ENCODE data around the gene MTLN.
"Not testable (repeated sequence)": the region's sequence is repeated elsewhere in the genome, so short reads cannot be mapped to it uniquely, and the experiment has no call there.

MTLN gene

DNA sequence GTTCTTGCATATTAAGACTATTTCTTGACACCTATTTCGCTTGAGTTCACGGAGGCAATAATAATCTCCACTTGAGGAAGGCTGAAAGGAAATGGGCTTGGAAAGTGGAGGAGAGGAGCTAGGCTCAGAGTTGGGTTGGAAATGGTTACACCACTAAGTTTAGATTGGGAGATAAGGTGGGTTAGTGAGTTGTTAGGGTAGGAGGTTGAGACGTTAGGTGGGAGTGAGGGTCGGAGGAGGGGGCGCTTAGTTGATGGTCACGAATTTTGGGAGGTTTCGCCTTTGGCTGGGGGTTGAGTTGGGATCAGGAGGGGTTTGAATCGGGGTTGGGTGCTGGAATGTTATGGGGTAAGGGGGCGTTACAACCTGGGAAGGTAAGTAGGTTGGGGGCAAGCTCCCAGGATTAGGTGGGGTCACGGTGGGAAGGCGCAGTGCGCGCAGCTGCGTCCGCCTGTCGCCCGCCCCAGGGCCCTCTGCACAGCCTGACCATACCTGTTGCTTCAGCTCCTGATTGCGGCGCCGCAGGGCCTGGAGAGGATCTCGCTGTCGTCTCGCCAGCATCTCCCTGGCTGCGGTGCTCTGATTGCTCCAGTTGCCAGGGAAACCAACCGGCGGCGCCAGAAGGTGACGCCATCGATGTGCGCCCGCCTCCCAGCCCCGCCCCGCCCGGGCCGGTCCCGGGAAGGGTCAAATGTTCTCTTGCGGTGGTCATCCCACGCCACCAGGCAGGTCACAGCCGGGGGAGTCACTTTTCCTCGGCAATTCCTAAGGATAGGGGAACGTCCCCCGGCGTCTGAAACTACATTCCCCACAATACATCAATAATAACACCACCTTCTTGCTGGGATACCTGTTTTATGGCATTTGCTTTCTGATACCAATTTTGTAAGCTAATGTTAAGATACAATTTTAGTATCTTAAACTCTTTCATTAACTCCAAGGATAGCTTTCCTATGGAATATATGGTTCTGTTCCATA lies 7.7 kb downstream of the MTLN start, which contains the start of gene NPHP1:
Gene NPHP1, minus strand, starts transcription at position 606 of the 978 bp plus-strand sequence. Its CDS starts 45 bp downstream, at position 561.
- peak; percentile 69 to 77 for DNase-seq (ENCODE audit: low read depth in 1 of 2, low spot score in 1 of 2)

DNA sequence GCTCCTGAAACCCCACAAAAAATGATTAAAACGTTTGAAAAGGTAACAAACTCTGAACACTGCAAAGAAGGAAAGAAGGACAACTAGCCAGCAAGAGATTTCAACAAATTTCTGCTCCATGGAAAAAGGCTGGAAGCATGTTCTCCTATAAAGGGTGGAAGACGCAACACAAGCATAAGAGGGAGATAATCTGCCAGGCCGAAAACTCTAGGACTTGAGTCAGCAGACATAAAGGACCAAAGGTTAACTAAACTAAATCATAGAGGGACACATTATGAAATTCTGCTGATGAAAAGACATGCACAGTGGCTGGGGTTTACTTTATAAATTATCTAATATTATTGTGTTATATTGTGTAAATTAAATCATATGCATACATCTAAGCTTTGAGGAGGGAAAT lies 14.3 kb downstream of the MTLN start:
- DNase-seq (ENCODE audit: low read depth in 1 of 2, low spot score in 1 of 2) = no peak

- no peak for DNase-seq (ENCODE audit: low read depth in 1 of 2, low spot score in 1 of 2)
These were observed 14.9 kb downstream of the MTLN start for GRCh38 chr2:110197452-110197851.

- not testable (repeated sequence) for DNase-seq (ENCODE audit: low read depth in 1 of 2, low spot score in 1 of 2)
These were observed 22.2 kb downstream of the MTLN start for GRCh38 chr2:110190169-110190568.

GRCh38 chr2:110182449-110182848 lies 29.9 kb downstream of the MTLN start:
- no peak for DNase-seq (ENCODE audit: low read depth in 1 of 2, low spot score in 1 of 2)

DNA sequence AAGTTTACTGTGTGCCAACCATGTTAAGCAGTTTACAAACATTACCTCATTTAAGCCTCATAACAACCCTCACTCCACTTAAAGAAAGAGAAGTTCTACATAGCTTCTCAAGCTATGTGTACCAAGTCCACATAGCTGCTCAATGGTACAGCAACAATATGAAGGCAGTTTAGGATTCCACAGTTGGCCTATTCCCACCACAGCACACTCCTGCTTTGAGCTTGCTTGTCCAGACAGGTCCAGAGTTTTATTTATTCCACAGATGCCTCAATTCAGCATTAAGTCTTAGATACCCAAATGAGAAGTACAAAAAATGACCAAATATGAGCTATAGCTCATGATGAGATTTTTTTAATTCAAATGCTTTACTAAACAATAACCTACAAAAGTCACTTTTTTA lies 32.3 kb downstream of the MTLN start:
- DNase-seq (ENCODE audit: low read depth in 1 of 2, low spot score in 1 of 2) = no peak

DNA sequence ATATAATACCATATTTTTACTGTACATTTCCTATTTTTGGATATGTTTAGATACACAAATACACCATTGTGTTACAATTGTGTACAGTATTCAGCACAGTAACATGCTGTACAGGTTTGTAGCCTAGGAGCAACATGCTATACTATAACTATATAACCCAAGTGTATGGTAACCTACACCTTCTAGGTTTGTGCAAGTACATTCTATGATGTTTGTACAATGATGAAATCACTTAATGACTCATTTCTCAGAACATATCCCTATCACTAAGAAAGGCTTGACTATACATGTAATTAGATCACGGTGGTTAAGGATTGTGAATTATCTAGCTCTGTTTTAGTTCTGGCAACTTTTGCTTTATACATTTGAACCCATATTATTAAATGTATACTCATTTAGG lies 38.8 kb downstream of the MTLN start:
- DNase-seq (ENCODE audit: low read depth in 1 of 2, low spot score in 1 of 2) = no peak

GRCh38 chr2:110172506-110172905 lies 39.8 kb downstream of the MTLN start:
- DNase-seq (ENCODE audit: low read depth in 1 of 2, low spot score in 1 of 2) = no peak

DNA sequence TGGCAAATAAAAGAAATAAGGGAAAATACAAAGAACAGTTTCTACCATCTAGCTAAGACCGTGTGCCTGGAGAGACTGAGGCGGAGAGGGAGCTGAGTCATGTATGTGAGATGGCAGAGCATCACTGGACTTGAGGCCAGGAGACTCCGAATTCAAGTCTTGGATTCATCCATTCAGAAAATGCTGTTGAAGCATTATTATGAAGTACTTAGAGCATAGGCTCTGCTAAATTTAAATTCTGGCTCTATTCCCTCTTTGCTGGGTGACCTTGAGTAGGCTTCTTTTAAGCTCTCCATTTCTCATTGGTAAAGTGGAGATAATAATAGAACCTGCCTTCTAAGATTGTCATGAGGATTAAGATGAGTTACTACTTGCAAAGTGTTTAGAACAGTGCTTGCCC lies 42.2 kb downstream of the MTLN start:
- DNase-seq (ENCODE audit: low read depth in 1 of 2, low spot score in 1 of 2) = no peak

DNA sequence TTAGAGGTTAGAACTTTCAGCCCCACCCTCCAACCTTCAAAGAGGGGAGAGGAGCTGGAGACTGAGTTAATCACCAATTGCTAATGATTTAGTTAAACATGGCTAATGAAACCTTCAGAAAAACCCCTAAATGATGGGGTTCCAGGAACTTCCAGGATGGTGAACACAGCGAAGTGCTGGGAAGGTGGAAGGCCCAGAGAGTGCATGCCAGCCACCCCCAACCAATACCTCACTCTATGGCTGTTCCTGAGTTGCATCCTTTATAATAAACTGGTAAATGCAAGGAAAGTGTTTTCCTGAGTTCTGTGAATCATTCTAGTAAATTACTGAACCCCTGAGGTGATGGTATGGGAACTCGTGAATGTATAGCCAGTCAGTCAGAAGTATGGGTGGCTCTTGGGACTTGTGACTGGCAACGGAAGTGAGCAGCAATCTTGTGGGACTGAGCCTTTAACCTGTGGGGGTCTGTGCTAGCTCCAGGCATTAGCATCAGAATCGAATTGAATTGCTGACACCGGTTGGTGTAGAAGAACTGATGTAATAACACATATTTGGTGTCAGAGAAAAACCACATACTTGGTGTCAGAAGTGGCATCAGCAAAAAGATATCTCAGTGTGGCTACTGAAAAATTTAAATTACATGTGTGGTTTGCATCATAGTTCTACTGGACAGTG lies 44.9 kb downstream of the MTLN start:
- no peak for DNase-seq (ENCODE audit: low read depth in 1 of 2, low spot score in 1 of 2)

- no peak for DNase-seq (ENCODE audit: low read depth in 1 of 2, low spot score in 1 of 2)
These were observed 46.1 kb downstream of the MTLN start for GRCh38 chr2:110166266-110166665.

All from activated CD4-positive, alpha-beta T cell treated with anti-CD3 and anti-CD28 coated beads, Interleukin-2, amount 50 U/mL, for 24 hours (primary cell).